GM12891 (cell line): ENCODE measurements around the gene KIAA0825.

ENCODE experiments used
- DNase-seq: peaks from one replicate; pipeline ENCODE4 v3.0.0; 2011; ENCODE audit warnings: low spot score; ENCODE audit not compliant: insufficient read length
- FAIRE-seq: peaks from 2 replicates; lab custom pipeline; 2011; peaks lifted over from hg19 to GRCh38; lab: Jason Lieb, UNC
- PAX5 ChIP-seq: IDR thresholded peaks from 2 replicates; pipeline ENCODE4 v1.6.1; 2011; ENCODE audit warnings: low read length, moderate library complexity, mild to moderate bottlenecking; ENCODE audit not compliant: insufficient read depth, severe bottlenecking
- POLR2A ChIP-seq: IDR thresholded peaks from 2 replicates; pipeline ENCODE4 v1.6.1; 2011; ENCODE audit warnings: low read depth, low read length, control low read depth
- POLR2AphosphoS5 ChIP-seq: IDR thresholded peaks from 2 replicates; pipeline ENCODE4 v1.6.1; 2011; ENCODE audit warnings: low read depth, low read length, control low read depth
- POU2F2 ChIP-seq: IDR thresholded peaks from 2 replicates; pipeline ENCODE4 v1.6.1; 2011; ENCODE audit warnings: low read depth, mild to moderate bottlenecking, control low read depth, low read length, moderate library complexity
- SPI1 ChIP-seq: IDR thresholded peaks from 2 replicates; pipeline ENCODE4 v1.6.1; 2011; ENCODE audit warnings: low read depth, low read length, control low read depth
- TAF1 ChIP-seq: IDR thresholded peaks from 2 replicates; pipeline ENCODE4 v1.6.1; 2011; ENCODE audit warnings: low read depth, low read length, control low read depth

Gene KIAA0825

DNA sequence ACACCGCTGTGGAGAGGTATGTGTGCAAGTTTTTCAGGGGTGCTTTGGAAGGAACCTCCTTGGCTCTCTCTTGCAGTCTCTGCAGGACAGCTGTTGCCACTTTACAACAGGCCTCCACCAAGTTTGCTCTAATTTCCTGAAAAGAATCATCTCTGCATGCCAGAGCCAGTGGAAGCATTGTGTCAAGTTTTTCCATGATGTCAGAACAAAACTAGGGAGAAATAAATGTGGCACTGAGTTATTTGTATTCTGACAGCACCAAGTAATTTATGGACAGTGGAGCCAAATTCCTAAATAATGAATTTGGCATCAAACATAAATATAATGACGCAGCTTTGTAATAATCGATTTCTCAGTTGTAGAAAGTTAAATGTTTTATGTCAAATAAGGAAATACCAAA lies 146.9 kb downstream of the KIAA0825 start:
- no peak for TF ChIP-seq PAX5
- no peak for TF ChIP-seq POLR2A
- TF ChIP-seq TAF1 = no peak
- TF ChIP-seq POU2F2 = no peak
- no peak for TF ChIP-seq SPI1
- no peak for TF ChIP-seq POLR2AphosphoS5
- DNase-seq = no peak
- FAIRE-seq = no peak

DNA sequence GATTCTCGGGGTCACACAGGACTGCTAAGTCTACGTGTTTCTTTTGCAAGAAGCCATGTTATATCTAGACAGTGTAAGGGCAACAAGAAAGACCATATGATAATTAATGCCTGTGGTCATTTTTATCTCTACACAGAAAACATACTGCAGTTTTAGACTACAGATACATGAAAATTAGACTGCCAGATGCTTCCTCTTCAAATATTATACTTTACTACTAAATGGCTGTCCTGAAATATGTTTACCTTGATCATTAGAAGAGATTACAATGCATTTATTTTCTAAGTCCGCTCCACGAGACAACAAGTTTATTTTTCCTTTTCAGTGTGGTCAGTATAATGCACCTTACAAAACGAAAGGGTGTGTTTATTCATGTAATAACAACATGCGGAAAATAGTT lies 147.6 kb downstream of the KIAA0825 start:
- TF ChIP-seq PAX5 = no peak
- no peak for TF ChIP-seq TAF1
- TF ChIP-seq POLR2AphosphoS5 = no peak
- TF ChIP-seq POU2F2 = no peak
- TF ChIP-seq POLR2A = no peak
- no peak for TF ChIP-seq SPI1
- FAIRE-seq = no peak
- DNase-seq = no peak

DNA sequence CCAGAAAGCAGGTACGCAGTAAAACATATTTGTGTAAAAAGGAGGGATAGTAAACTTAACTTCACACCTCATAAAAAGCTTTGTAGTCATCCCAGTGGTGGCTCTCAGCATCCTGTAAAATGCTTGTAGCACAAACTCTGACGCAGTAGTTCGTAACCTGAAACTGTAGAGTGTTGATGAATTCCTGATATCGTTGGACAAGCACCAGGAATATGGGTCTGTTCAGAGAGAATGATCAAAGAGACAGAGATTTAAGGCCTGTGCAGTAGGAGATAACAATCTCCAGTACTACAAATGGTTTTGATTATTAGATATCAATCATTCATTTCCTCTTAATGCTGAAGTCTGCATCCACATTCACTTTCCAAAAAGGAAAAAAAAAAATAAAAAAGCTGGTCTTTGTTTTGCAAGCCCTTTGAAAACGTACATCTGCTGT lies 148.5 kb downstream of the KIAA0825 start:
- DNase-seq = no peak
- FAIRE-seq = no peak
- no peak for TF ChIP-seq PAX5
- TF ChIP-seq POU2F2 = no peak
- TF ChIP-seq POLR2AphosphoS5 = no peak
- no peak for TF ChIP-seq TAF1
- TF ChIP-seq POLR2A = no peak
- no peak for TF ChIP-seq SPI1

DNA sequence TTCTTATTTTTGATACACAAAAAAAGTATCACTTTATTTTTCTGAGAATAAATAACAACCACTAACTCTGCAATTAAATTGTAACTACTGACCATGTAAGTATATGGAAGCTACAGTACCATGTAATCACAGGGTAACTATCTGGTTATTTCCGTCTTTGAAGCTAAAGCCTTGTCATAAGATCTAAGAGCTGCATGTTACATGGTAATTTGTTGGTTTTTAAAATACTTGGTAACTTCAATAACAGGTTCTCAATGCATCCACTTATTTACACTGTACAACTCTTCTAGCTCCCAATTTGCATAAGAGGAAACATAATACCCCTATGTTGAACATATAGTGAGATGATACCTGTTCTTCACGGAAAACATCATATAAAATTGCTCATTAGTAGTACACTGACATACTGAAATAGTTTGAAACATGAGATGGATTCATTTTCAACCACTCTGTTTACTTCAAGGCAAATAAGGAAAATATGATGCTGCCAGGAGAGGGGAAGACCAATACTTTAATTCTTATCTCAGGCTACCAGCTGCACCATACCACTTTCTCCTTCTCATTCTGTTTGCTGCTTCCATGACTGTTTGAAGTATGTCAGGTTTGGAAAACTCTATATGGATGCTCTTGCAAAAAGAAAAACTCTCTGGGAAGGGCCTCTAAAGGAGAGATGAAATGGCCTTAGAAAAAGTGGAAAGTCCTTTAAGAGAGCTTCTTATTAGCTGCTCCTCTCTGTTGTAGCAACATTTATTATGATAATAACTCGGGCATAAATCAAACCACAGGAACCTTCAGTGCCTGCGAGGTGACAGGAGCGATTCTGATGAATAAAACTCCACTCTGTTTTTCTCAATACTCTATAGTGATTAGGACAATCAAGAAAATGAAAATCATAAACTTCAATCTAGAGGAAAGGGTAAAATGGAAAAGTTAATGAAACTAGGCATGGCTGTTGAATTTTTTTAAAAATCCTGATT lies 150.2 kb downstream of the KIAA0825 start:
- TF ChIP-seq TAF1 (no peak), PAX5 (no peak), POU2F2 (no peak), POLR2A (no peak), POLR2AphosphoS5 (no peak), SPI1 (no peak)
- FAIRE-seq = no peak
- no peak for DNase-seq

DNA sequence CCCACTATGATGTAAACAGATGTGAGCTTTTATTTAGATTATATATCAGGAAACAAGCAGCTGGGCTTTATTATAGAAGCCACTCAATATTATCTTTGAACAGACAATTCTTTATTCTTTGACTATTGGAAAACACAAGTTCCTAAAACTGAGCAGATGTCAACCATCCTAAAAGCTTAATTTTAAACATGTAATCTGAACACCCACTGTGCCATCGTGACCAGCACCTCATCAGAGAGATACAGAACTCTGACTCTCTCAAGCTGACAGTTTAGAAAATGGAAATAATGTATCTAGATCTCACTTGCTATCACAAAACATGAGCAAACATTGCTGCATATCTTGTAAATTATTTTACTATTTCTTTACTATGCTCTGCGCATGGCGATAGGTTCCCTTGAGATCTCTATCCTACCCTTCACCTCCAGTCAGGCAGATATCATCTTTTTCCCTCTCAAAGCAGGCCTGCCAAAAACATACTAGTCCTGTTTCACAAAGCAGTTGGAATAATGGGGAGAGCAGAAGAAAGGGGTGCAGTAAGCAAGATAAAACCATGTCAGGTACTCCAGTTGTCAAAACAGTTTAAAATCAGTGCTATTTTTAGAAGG lies 151.0 kb downstream of the KIAA0825 start:
- TF ChIP-seq POU2F2 (no peak), PAX5 (no peak), SPI1 (no peak), POLR2AphosphoS5 (no peak), POLR2A (no peak), TAF1 (no peak)
- FAIRE-seq (no peak), DNase-seq (no peak)

DNA sequence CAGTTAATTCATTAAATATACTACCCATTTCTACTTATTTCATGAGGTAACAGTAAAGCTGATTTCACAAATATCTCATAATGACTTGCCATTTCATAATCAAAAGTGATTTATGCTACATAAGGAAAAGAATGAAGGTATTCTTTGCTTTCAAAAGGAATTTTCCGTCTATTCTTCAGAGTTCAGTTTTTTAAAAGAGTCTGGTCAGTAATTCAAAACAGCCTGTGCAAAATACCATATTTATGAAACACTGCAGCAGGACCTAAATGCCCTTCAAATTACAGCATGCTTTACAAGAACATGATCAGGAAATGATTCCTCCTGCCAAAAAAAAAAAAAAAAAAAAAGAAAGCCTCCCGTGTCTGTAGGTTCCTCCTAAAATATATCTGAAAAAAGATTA lies 154.7 kb downstream of the KIAA0825 start:
- TF ChIP-seq POLR2AphosphoS5 = no peak
- no peak for TF ChIP-seq TAF1
- no peak for TF ChIP-seq PAX5
- no peak for TF ChIP-seq POLR2A
- no peak for TF ChIP-seq SPI1
- no peak for TF ChIP-seq POU2F2
- DNase-seq = no peak
- FAIRE-seq = no peak

DNA sequence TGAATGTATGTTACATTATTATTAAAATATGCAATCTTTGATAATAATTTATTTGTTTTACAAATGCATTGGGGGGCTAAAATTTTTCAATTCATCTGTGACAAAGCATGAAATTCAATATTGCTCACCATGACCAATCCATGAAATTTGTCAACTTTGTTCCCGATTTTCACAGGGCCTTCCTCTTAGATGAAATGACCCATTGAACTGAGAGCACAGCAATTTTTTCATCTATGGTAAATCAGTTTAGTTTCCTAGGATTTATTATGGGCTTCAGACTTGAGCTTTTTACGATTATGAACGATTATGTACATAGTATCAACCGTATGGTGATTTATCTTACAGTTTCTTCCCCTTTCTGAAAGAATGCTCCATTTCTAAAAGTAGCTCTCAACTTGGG lies 157.3 kb downstream of the KIAA0825 start:
- FAIRE-seq (no peak), DNase-seq (no peak)
- TF ChIP-seq POLR2A (no peak), POLR2AphosphoS5 (no peak), SPI1 (no peak), POU2F2 (no peak), TAF1 (no peak), PAX5 (no peak)

DNA sequence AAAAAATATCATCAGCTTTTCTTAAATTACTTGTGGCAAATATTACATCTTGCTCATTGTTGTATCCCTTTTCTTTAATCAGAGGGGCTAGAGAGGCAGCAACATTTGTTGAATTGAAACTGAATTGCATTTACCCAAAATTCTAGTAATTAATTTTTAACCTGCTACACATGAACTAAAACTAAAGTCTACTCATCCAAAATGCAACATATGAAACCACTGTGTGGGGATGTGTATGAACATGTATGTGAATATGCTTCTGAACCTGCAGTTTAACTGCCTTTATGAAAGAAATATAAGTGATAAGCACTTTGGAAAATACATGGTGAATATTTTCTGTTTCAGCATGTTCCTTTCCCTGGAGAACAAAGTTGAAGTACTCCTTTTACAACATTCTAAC lies 158.5 kb downstream of the KIAA0825 start:
- DNase-seq (no peak), FAIRE-seq (no peak)
- TF ChIP-seq SPI1 (no peak), TAF1 (no peak), POU2F2 (no peak), POLR2A (no peak), PAX5 (no peak), POLR2AphosphoS5 (no peak)

DNA sequence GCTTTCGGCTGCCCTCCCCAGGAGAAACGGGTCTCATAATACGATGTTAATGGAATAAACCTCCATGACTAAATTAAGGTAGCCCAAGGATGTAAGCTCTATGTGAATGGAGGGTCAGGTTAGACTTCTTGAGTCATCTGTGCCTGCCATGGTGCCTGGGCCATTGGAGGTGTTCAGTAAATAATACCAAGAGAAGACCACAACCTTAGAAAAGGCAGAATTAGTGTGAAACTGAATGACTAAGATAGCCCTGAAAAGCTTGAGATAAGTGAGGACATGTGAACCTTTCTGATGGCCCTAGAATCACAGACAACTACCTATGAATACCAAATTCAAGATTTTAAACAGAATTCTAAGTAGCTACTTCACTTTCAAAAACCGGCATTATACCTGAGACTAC lies 160.6 kb downstream of the KIAA0825 start:
- TF ChIP-seq TAF1 = no peak
- no peak for TF ChIP-seq POLR2A
- TF ChIP-seq PAX5 = no peak
- no peak for TF ChIP-seq SPI1
- TF ChIP-seq POLR2AphosphoS5 = no peak
- no peak for TF ChIP-seq POU2F2
- no peak for FAIRE-seq
- DNase-seq = no peak

DNA sequence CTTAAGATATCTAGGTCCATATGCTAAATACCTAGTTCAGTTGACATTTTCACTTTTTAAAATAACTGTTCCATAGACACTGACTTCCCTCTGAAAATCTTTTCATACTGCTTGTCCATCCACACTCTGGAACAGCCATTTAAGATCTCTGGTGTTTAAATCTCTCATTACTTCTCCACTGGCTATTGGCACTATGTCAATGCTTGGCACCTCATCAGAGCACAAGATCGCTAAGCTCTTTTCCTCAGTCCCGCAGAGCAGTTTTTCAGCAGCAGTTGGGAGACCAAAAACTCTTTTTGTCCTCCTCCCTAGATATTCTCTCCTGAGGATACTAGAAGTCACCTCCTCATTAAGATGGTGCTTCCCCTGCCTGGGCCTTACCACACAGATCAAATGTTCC lies 172.7 kb downstream of the KIAA0825 start:
- FAIRE-seq (no peak), DNase-seq (no peak)
- TF ChIP-seq POLR2AphosphoS5 (no peak), TAF1 (no peak), POLR2A (no peak), POU2F2 (no peak), SPI1 (no peak)
